ENCODE measurements around the gene AP1B1.

The AP1B1 gene

GRCh38 chr22:29317827-29318454 is 70.4 kb downstream of the AP1B1 start:
- Histone ChIP-seq H3K4me1 (ENCODE audit: control insufficient read depth in 1 of 2, insufficient read depth in 1 of 2, low read depth in 1 of 2, low read length in 1 of 2) (peaks cover 0 to 13% of the 10 kb centered on the region in 2 experiments), H3K4me3 (ENCODE audit: low read depth in 1 of 2, low read length in 1 of 2) (no peak overlapping the region), H3K27me3 (peaks cover 52% of the 10 kb centered on the region), H3K36me3 (no peaks in the 10 kb centered on the region), H3K9me3 (no peaks in the 10 kb centered on the region), H3K27ac (no peak overlapping the region)
- TF ChIP-seq CTCF (IDR thresholded peaks at IDR 0.05), result no peak

- no peak for TF ChIP-seq CTCF (IDR thresholded peaks at IDR 0.05)
- Histone ChIP-seq H3K9me3 (no peaks in the 10 kb centered on the region), H3K27ac (no peak overlapping the region), H3K4me3 (ENCODE audit: low read depth in 1 of 2, low read length in 1 of 2) (no peak overlapping the region), H3K27me3 (peaks cover 68% of the 10 kb centered on the region), H3K36me3 (no peaks in the 10 kb centered on the region), H3K4me1 (ENCODE audit: control insufficient read depth in 1 of 2, insufficient read depth in 1 of 2, low read depth in 1 of 2, low read length in 1 of 2) (peaks cover 0 to 13% of the 10 kb centered on the region in 2 experiments)
Observed at GRCh38 chr22:29316141-29316828, 72.1 kb downstream of the AP1B1 start.

- H3K4me3 ChIP-seq (ENCODE audit: low read depth in 1 of 2, low read length in 1 of 2), result no peak within 1 kb of the TSS
Observed at GRCh38 chr22:29315286-29316140, 72.9 kb downstream of the AP1B1 start, which contains the start of gene RASL10A. RASL10A (minus strand) TSS chr22:29315697; CDS start chr22:29315246, 451 bp downstream.

GRCh38 chr22:29314537-29315285 is 73.7 kb downstream of the AP1B1 start:
- H3K27me3 ChIP-seq, result peaks cover 82% of the 10 kb centered on the region
- H3K9me3 ChIP-seq, result no peaks in the 10 kb centered on the region
- peaks cover 3 to 13% of the 10 kb centered on the region in 2 experiments for H3K4me1 ChIP-seq (ENCODE audit: control insufficient read depth in 1 of 2, insufficient read depth in 1 of 2, low read depth in 1 of 2, low read length in 1 of 2)
- H3K27ac ChIP-seq, result no peak overlapping the region
- no peaks in the 10 kb centered on the region for H3K36me3 ChIP-seq
- no peak for TF ChIP-seq CTCF (IDR thresholded peaks at IDR 0.05)
- H3K4me3 ChIP-seq (ENCODE audit: low read depth in 1 of 2, low read length in 1 of 2), result no peak overlapping the region

More at GRCh38 chr22:29315286-29316140, 72.9 kb downstream of the AP1B1 start, which contains the start of gene RASL10A:
- no peak within 1 kb of the TSS for H3K27ac ChIP-seq
- peaks cover 3 to 13% of the 10 kb centered on the region in 2 experiments for H3K4me1 ChIP-seq (ENCODE audit: control insufficient read depth in 1 of 2, insufficient read depth in 1 of 2, low read depth in 1 of 2, low read length in 1 of 2)
- TF ChIP-seq CTCF (IDR thresholded peaks at IDR 0.05), result no peak
- H3K27me3 ChIP-seq, result peaks cover 76% of the 10 kb centered on the region
- H3K36me3 ChIP-seq, result no peaks in the 10 kb centered on the region
- H3K9me3 ChIP-seq, result no peaks in the 10 kb centered on the region
